ENCODE results near the gene LYRM4. TPM values are rescaled to one million over a fixed set of nuclear protein-coding genes. Genes with fewer than 3 reads are reported as not detected.

The LYRM4 gene
- total RNA-seq, 4 donors from 2014 or later, result 6.3 to 13.7 (median 7.8) TPM

GRCh38 chr6:5132731-5133130, 128.0 kb downstream of the LYRM4 start:
- Histone ChIP-seq H3K27me3 (no peaks in the 10 kb centered on the region), H3K27ac (peak overlapping the region in 1 of 4 donors; percentile 39)

GRCh38 chr6:5130135-5130866, 130.4 kb downstream of the LYRM4 start:
- H3K27ac ChIP-seq, result no peak overlapping the region
- no peaks in the 10 kb centered on the region for H3K36me3 ChIP-seq
- no peaks in the 10 kb centered on the region for H3K4me1 ChIP-seq
- TF ChIP-seq CTCF (IDR thresholded peaks at IDR 0.05) (no peak), POLR2A (IDR thresholded peaks at IDR 0.05) (no peak)
- no peak for DNase-seq
- no peaks in the 10 kb centered on the region for H3K9me3 ChIP-seq
- no peaks in the 10 kb centered on the region for H3K27me3 ChIP-seq
- no peak overlapping the region for H3K4me3 ChIP-seq

More at GRCh38 chr6:5132731-5133130, 128.0 kb downstream of the LYRM4 start:
- Histone ChIP-seq H3K4me1 (no peaks in the 10 kb centered on the region), H3K9me3 (no peaks in the 10 kb centered on the region), H3K4me3 (peak overlapping the region in 1 of 4 donors; percentile 6), H3K36me3 (no peaks in the 10 kb centered on the region)
- TF ChIP-seq CTCF (IDR thresholded peaks at IDR 0.05), result no peak
- TF ChIP-seq POLR2A (IDR thresholded peaks at IDR 0.05), result no peak
- peak in 2 of 3 donors; percentile 47 to 74 for DNase-seq

- no peaks in the 10 kb centered on the region for H3K36me3 ChIP-seq
- H3K4me3 ChIP-seq, result no peak overlapping the region
- no peaks in the 10 kb centered on the region for H3K27me3 ChIP-seq
- no peak for DNase-seq
- no peaks in the 10 kb centered on the region for H3K9me3 ChIP-seq
- no peak overlapping the region for H3K27ac ChIP-seq
- no peak for TF ChIP-seq CTCF (IDR thresholded peaks at IDR 0.05)
- TF ChIP-seq POLR2A (IDR thresholded peaks at IDR 0.05), result no peak
- H3K4me1 ChIP-seq, result no peaks in the 10 kb centered on the region
Observed at GRCh38 chr6:5128351-5128750, 132.4 kb downstream of the LYRM4 start.

GRCh38 chr6:5127106-5127687, 133.6 kb downstream of the LYRM4 start:
- DNase-seq, result no peak
- Histone ChIP-seq H3K27ac (no peak overlapping the region), H3K4me1 (no peaks in the 10 kb centered on the region), H3K9me3 (no peaks in the 10 kb centered on the region), H3K4me3 (no peak overlapping the region), H3K36me3 (no peaks in the 10 kb centered on the region), H3K27me3 (no peaks in the 10 kb centered on the region)
- TF ChIP-seq CTCF (IDR thresholded peaks at IDR 0.05) (no peak), POLR2A (IDR thresholded peaks at IDR 0.05) (no peak)

GRCh38 chr6:5126214-5126613, 134.5 kb downstream of the LYRM4 start:
- TF ChIP-seq POLR2A (IDR thresholded peaks at IDR 0.05), result no peak
- TF ChIP-seq CTCF (IDR thresholded peaks at IDR 0.05), result no peak
- no peak overlapping the region for H3K4me3 ChIP-seq
- DNase-seq, result no peak

More at GRCh38 chr6:5126214-5126613, 134.5 kb downstream of the LYRM4 start:
- Histone ChIP-seq H3K27me3 (no peaks in the 10 kb centered on the region), H3K4me1 (no peaks in the 10 kb centered on the region), H3K27ac (no peak overlapping the region), H3K36me3 (no peaks in the 10 kb centered on the region), H3K9me3 (no peaks in the 10 kb centered on the region)
